CD14-positive monocyte (primary cell): Measurements from ENCODE around the gene STMP1. TPM values are rescaled to one million over a fixed set of nuclear protein-coding genes. Genes with fewer than 3 reads are reported as not detected.

Experiments
- DNase-seq, 3 donors: peaks; one replicate each; pipeline ENCODE4 v3.0.0-alpha.2; 2011 to 2022
- H2AFZ ChIP-seq: 2 replicates; pipeline ENCODE4 v1.6.0; 2012; ENCODE audit warnings: mild to moderate bottlenecking, low read depth, low read length, inconsistent platforms; ENCODE audit not compliant: insufficient read depth, poor library complexity, severe bottlenecking
- H3K27ac ChIP-seq, 2 donors: 1 replicate in 1 of 2; 2 replicates in 1 of 2; pipeline ENCODE4 v1.5.1; 2012 to 2013; ENCODE audit warnings: low read length in 2 of 2, control low read depth in 1 of 2, inconsistent platforms in 1 of 2, low read depth in 1 of 2, mild to moderate bottlenecking in 1 of 2
- H3K27me3 ChIP-seq, 2 donors: one replicate each; pipeline versions ENCODE4 v1.6.0 to v1.6.1; 2011 to 2013; ENCODE audit warnings: low read length in 2 of 2; ENCODE audit not compliant: control insufficient read depth in 2 of 2, insufficient read depth in 2 of 2
- H3K36me3 ChIP-seq, 2 donors: replicated peaks in 1 of 2; 1 replicate in 1 of 2; 2 replicates in 1 of 2; pipeline versions ENCODE4 v1.5.1 to v1.6.1; 2012 to 2013; ENCODE audit warnings: low read length in 2 of 2, control low read depth in 1 of 2, inconsistent platforms in 1 of 2, mild to moderate bottlenecking in 1 of 2; ENCODE audit not compliant: insufficient read depth in 2 of 2, control insufficient read depth in 1 of 2
- H3K4me1 ChIP-seq, 2 donors: 1 replicate in 1 of 2; 2 replicates in 1 of 2; pipeline versions ENCODE4 v1.5.1 to v1.6.1; 2012 to 2013; ENCODE audit warnings: low read length in 2 of 2, control low read depth in 1 of 2, inconsistent platforms in 1 of 2, mild to moderate bottlenecking in 1 of 2, moderate library complexity in 1 of 2; ENCODE audit not compliant: insufficient read depth in 2 of 2, control insufficient read depth in 1 of 2
- H3K4me2 ChIP-seq: replicated peaks from 2 replicates; pipeline ENCODE3; 2012; ENCODE audit warnings: low read length, moderate library complexity, mild to moderate bottlenecking; ENCODE audit not compliant: poor library complexity, severe bottlenecking; ENCODE audit errors: extremely low read depth
- H3K4me3 ChIP-seq, 3 experiments: fragments of 200-600 bp in 1 of 3; sonication (generic) in 1 of 3; replicated peaks in 1 of 3; 1 replicate in 2 of 3; 2 replicates in 1 of 3; pipeline ENCODE4 v1.5.1; 2011 to 2013; ENCODE audit warnings: low read length in 3 of 3, mild to moderate bottlenecking in 3 of 3, control low read depth in 2 of 3, low read depth in 2 of 3, inconsistent platforms in 1 of 3, moderate library complexity in 1 of 3
- H3K79me2 ChIP-seq: 2 replicates; pipeline ENCODE4 v1.6.0; 2012; ENCODE audit warnings: mild to moderate bottlenecking, control low read depth, inconsistent platforms, low read length, moderate library complexity; ENCODE audit not compliant: insufficient read depth
- H3K9ac ChIP-seq: 2 replicates; pipeline ENCODE4 v1.6.0; 2017; ENCODE audit warnings: low read length, mild to moderate bottlenecking; ENCODE audit not compliant: insufficient read depth, poor library complexity, severe bottlenecking
- H3K9me3 ChIP-seq, 2 donors: replicated peaks in 1 of 2; 1 replicate in 1 of 2; 2 replicates in 1 of 2; pipeline versions ENCODE4 v1.5.1 to v1.6.1; 2012 to 2013; ENCODE audit warnings: low read length in 2 of 2, control low read depth in 1 of 2; ENCODE audit not compliant: control insufficient read depth in 1 of 2, insufficient read depth in 1 of 2
- H4K20me1 ChIP-seq: 2 replicates; pipeline ENCODE4 v1.6.0; 2012; ENCODE audit warnings: mild to moderate bottlenecking, low read length, control low read depth, moderate library complexity; ENCODE audit not compliant: insufficient read depth
- H3K27ac Mint-ChIP-seq, 7 donors: one replicate each; pipeline ENCODE4 v1.8.0; 2020; ENCODE audit warnings: mild to moderate bottlenecking in 7 of 7, mixed read lengths in 7 of 7, moderate library complexity in 6 of 7, inconsistent platforms in 2 of 7
- H3K27me3 Mint-ChIP-seq, 3 donors: one replicate each; pipeline ENCODE4 v1.8.0; 2021 to 2022; ENCODE audit warnings: low read depth in 3 of 3, mild to moderate bottlenecking in 3 of 3, mixed read lengths in 3 of 3, moderate library complexity in 3 of 3, inconsistent platforms in 1 of 3
- H3K36me3 Mint-ChIP-seq, 2 donors: one replicate each; pipeline ENCODE4 v1.8.0; 2020; ENCODE audit warnings: mixed read lengths in 2 of 2, inconsistent platforms in 1 of 2, mild to moderate bottlenecking in 1 of 2
- H3K4me1 Mint-ChIP-seq: one replicate; pipeline ENCODE4 v1.8.0; 2020; ENCODE audit warnings: mild to moderate bottlenecking, mixed read lengths
- H3K4me3 Mint-ChIP-seq, 2 donors: one replicate each; pipeline ENCODE4 v1.8.0; 2020; ENCODE audit warnings: mild to moderate bottlenecking in 2 of 2, mixed read lengths in 2 of 2, moderate library complexity in 1 of 2
- H3K9me3 Mint-ChIP-seq, 7 donors: one replicate each; pipeline ENCODE4 v1.8.0; 2020 to 2022; ENCODE audit warnings: mixed read lengths in 7 of 7, mild to moderate bottlenecking in 6 of 7, moderate library complexity in 6 of 7, inconsistent platforms in 2 of 7
- CTCF ChIP-seq: fragments of 200-600 bp; IDR thresholded peaks from one replicate; pipeline ENCODE4 v1.8.0; 2022; ENCODE audit warnings: antibody characterized with exemption, mild to moderate bottlenecking
- WGBS: methylation state at CpG from one replicate; pipeline ENCODE4 v1.1.5; 2013; ENCODE audit warnings: missing lambda C conversion rate; ENCODE audit not compliant: insufficient coverage; 5-methylcytosine and 5-hydroxymethylcytosine counted together
- intact Hi-C, 2 donors: fragments of 100-400 bp; cut with micrococcal nuclease; formaldehyde crosslinking; loops; one replicate each; pipeline versions ENCODE4 v1.15.0 to v1.15.1; 2023
- polyA plus RNA-seq, 3 donors: library from polyadenylated mRNA; depleted of rRNA in 1 of 3; unstranded in 2 of 3; stranded (reverse) in 1 of 3; fragments of 300-500 nt in 2 of 3; fragments of >200 nt in 1 of 3; fragmentation: Illumina TruSeq in 2 of 3; gene quantifications; 1 replicate in 2 of 3; 2 replicates in 1 of 3; pipeline ENCODE4 v1.2.3, GENCODE V29; 2012 to 2021

STMP1 gene
- polyA plus RNA-seq, 3 donors = 20.4 to 108 (median 88.8) TPM

DNA sequence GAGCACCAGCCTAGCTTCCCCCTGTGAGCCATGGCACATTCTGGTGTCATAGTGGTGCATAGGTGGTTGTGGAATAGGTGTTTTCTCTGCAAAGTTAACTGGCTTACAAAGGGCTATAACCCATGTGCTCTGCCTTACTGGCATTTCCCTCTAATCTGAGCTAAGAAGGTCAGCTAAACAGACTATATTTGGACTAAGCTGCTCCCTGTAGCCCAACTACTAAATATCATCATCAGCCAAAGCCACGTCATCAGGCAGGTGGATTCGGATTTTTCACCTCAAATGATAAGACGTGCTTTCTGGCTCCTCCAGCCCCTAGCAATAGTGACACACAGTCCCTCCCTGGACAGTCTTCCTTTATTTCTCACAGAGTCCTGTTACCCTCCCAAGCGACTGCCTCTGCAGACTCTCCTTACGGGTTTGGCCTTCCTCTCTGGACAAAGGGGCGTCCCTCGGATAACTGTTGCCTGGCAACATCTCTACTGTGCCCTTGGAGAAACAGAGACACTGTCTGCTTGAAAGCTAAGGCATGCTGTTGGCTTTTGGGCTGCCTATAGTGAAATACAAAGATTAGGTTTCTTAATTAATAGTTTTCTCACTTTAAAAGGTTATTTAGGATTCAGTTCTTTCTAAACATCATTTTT lies 56.6 kb downstream of the STMP1 start:
- Mint-ChIP-seq H3K4me1 (peaks cover 3% of the 10 kb centered on the region), H3K27me3 (peaks cover 0 to 4% (median 2%) of the 10 kb centered on the region in 3 donors), H3K36me3 (no peaks in the 10 kb centered on the region), H3K9me3 (peaks cover 0 to 3% (median 0%) of the 10 kb centered on the region in 7 donors), H3K4me3 (no peak overlapping the region), H3K27ac (peak overlapping the region in 1 of 7 donors; percentile 13)
- Histone ChIP-seq H3K36me3 (no peaks in the 10 kb centered on the region), H2AFZ (no peak overlapping the region), H3K9ac (no peak overlapping the region), H3K79me2 (no peaks in the 10 kb centered on the region), H4K20me1 (no peaks in the 10 kb centered on the region), H3K27ac (no peak overlapping the region), H3K4me2 (no peak overlapping the region), H3K27me3 (no peaks in the 10 kb centered on the region), H3K9me3 (no peaks in the 10 kb centered on the region), H3K4me3 (no peak overlapping the region), H3K4me1 (no peaks in the 10 kb centered on the region)
- intact Hi-C loops = no loop called here
- no peak for DNase-seq
- no peak for TF ChIP-seq CTCF
- 97% methylated on average over 6 of the region's 7 CpGs for WGBS

DNA sequence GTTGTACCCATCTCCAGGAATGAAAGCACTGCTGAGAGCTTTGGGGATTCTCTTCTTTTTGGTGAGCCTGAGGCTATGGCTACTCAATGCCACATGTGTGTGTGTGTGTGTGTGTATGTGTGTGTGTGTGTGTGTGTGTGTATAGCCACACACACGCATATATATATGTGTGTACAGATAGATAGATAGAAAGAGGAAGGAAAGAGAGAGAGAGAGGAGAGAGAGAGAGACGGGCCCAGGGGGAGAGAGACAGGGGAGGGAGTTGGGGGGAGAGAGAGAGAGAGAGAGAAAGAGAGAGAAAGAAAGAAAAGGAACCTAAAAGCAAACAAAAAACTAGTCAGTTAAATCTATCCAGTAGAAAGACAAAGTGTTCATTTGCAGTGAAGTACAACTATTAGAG lies 57.4 kb downstream of the STMP1 start:
- no peak for TF ChIP-seq CTCF
- Histone ChIP-seq H3K4me1 (no peaks in the 10 kb centered on the region), H3K27ac (no peak overlapping the region), H3K27me3 (no peaks in the 10 kb centered on the region), H3K4me2 (no peak overlapping the region), H3K36me3 (no peaks in the 10 kb centered on the region), H3K9ac (peak overlapping the region; percentile 4), H4K20me1 (no peaks in the 10 kb centered on the region), H3K9me3 (no peaks in the 10 kb centered on the region), H3K79me2 (no peaks in the 10 kb centered on the region), H3K4me3 (no peak overlapping the region), H2AFZ (no peak overlapping the region)
- Mint-ChIP-seq H3K9me3 (peaks cover 0 to 3% (median 0%) of the 10 kb centered on the region in 7 donors), H3K4me3 (no peak overlapping the region), H3K4me1 (peaks cover 3% of the 10 kb centered on the region), H3K36me3 (no peaks in the 10 kb centered on the region), H3K27me3 (peaks cover 0 to 4% (median 2%) of the 10 kb centered on the region in 3 donors), H3K27ac (no peak overlapping the region)
- no peak for DNase-seq
- no CpG with 5 or more reads among the region's 2 CpGs for WGBS
- intact Hi-C loops = no loop called here
